GM12875 (cell line): ENCODE measurements around the gene ANKMY1.

Experiments
- H3K4me3 ChIP-seq: one replicate; pipeline ENCODE4 v1.5.1; 2011; ENCODE audit warnings: low read depth, low read length, control low read depth
- CTCF ChIP-seq: IDR thresholded peaks from 2 replicates; pipeline ENCODE4 v1.5.1; 2011; ENCODE audit warnings: low read depth, mild to moderate bottlenecking, control low read depth, inconsistent platforms, low read length, moderate library complexity, borderline replicate concordance; ENCODE audit not compliant: insufficient read depth

ANKMY1 gene

GRCh38 chr2:240508832-240509545 lies 48.8 kb downstream of the ANKMY1 start:
- H3K4me3 ChIP-seq, result no peak overlapping the region
- TF ChIP-seq CTCF, result no peak

- H3K4me3 ChIP-seq, result no peak overlapping the region
- TF ChIP-seq CTCF, result no peak
These were observed 50.0 kb downstream of the ANKMY1 start for GRCh38 chr2:240507778-240508251.

GRCh38 chr2:240507060-240507777 lies 50.6 kb downstream of the ANKMY1 start:
- no peak for TF ChIP-seq CTCF

GRCh38 chr2:240506406-240507059 lies 51.3 kb downstream of the ANKMY1 start:
- H3K4me3 ChIP-seq, result no peak overlapping the region
- TF ChIP-seq CTCF, result no peak

More at GRCh38 chr2:240507060-240507777, 50.6 kb downstream of the ANKMY1 start:
- no peak overlapping the region for H3K4me3 ChIP-seq

GRCh38 chr2:240505910-240506309 lies 51.9 kb downstream of the ANKMY1 start:
- no peak overlapping the region for H3K4me3 ChIP-seq
- no peak for TF ChIP-seq CTCF

- TF ChIP-seq CTCF, result no peak
- H3K4me3 ChIP-seq, result no peak overlapping the region
These were observed 53.9 kb downstream of the ANKMY1 start for GRCh38 chr2:240503848-240504247.
